HepG2 (cell line): ENCODE results near the gene ELP5. TPM values are rescaled to one million over a fixed set of nuclear protein-coding genes. Genes with fewer than 3 reads are reported as not detected.

Experiments used
- DMAP1 ChIP-seq: IDR thresholded peaks from 2 replicates; pipeline ENCODE4 v1.6.1; 2016
- DRAP1 ChIP-seq: IDR thresholded peaks from 2 replicates; pipeline ENCODE4 v1.6.1; 2016; ENCODE audit warnings: missing genetic modification reagents, missing compliant biosample characterization
- E2F1 ChIP-seq: sonication (generic); formaldehyde crosslinking; IDR thresholded peaks from 2 replicates; pipeline ENCODE4 v1.5.0; 2020; ENCODE audit warnings: missing genetic modification reagents
- E2F5 ChIP-seq: sonication (generic); formaldehyde crosslinking; conservative IDR thresholded peaks from 2 replicates; pipeline ENCODE4 v1.4.0; 2020; ENCODE audit warnings: missing genetic modification reagents
- HMG20B ChIP-seq: conservative IDR thresholded peaks from 2 replicates; pipeline ENCODE4 v1.6.1; 2016; ENCODE audit warnings: missing genetic modification reagents, missing compliant biosample characterization
- HNF1B ChIP-seq: sonication (generic); formaldehyde crosslinking; IDR thresholded peaks from 2 replicates; pipeline ENCODE4 v1.5.1; 2020; ENCODE audit warnings: mild to moderate bottlenecking, moderate library complexity, missing genetic modification reagents
- HNRNPH1 ChIP-seq: fragments of 200-400 bp; formaldehyde crosslinking; optimal IDR thresholded peaks from 2 replicates; pipeline ENCODE3; 2017; ENCODE audit warnings: mild to moderate bottlenecking, low read depth, low read length
- MAF1 ChIP-seq: sonication (generic); formaldehyde crosslinking; IDR thresholded peaks from 2 replicates; pipeline ENCODE4 v1.5.0; 2020; ENCODE audit warnings: missing genetic modification reagents, borderline replicate concordance
- MAZ ChIP-seq, 2 experiments: sonication (generic) in 1 of 2; formaldehyde crosslinking in 1 of 2; IDR thresholded peaks; 2 replicates each; pipeline versions ENCODE4 v1.5.0 to v1.6.1; 2012 to 2020; ENCODE audit warnings: low read depth in 2 of 2, mild to moderate bottlenecking in 2 of 2, borderline replicate concordance in 1 of 2, improper control_type of control experiment in 1 of 2, low read length in 1 of 2, missing genetic modification reagents in 1 of 2, moderate library complexity in 1 of 2
- MBNL3 ChIP-seq: fragments of 250-450 bp; sonication (Bioruptor Pico); conservative IDR thresholded peaks from 2 replicates; pipeline ENCODE4 v1.8.0; 2022; ENCODE audit warnings: mild to moderate bottlenecking, inconsistent platforms
- MEF2D ChIP-seq: sonication (generic); formaldehyde crosslinking; IDR thresholded peaks from 2 replicates; pipeline ENCODE4 v1.5.1; 2020; ENCODE audit warnings: mild to moderate bottlenecking, missing genetic modification reagents
- MYC ChIP-seq: sonication (generic); formaldehyde crosslinking; IDR thresholded peaks from 2 replicates; pipeline ENCODE4 v1.9.0; 2021; ENCODE audit warnings: missing genetic modification reagents, borderline replicate concordance
- NCOR1 ChIP-seq: fragments of 200-600 bp; sonication (generic); IDR thresholded peaks from 2 replicates; pipeline ENCODE4 v1.7.0; 2017; ENCODE audit warnings: antibody characterized with exemption, low read length, borderline replicate concordance
- NFE2L1 ChIP-seq: sonication (generic); formaldehyde crosslinking; IDR thresholded peaks from 2 replicates; pipeline ENCODE4 v1.4.0; 2020; ENCODE audit warnings: missing genetic modification reagents, mild to moderate bottlenecking, borderline replicate concordance
- NR2F6 ChIP-seq, 2 experiments: IDR thresholded peaks; 2 replicates each; pipeline ENCODE4 v1.6.1; 2016; ENCODE audit warnings: antibody characterized with exemption in 1 of 2, mild to moderate bottlenecking in 1 of 2
- PHF21A ChIP-seq: sonication (generic); formaldehyde crosslinking; IDR thresholded peaks from 2 replicates; pipeline ENCODE4 v1.5.0; 2020; ENCODE audit warnings: mild to moderate bottlenecking, missing genetic modification reagents
- POLR2A ChIP-seq, 2 experiments: IDR thresholded peaks; 2 replicates each; pipeline ENCODE4 v1.6.1; 2011; ENCODE audit warnings: low read depth in 2 of 2, low read length in 2 of 2, mild to moderate bottlenecking in 1 of 2, moderate library complexity in 1 of 2; ENCODE audit not compliant: insufficient read depth in 1 of 2
- SIN3A ChIP-seq: IDR thresholded peaks from 2 replicates; pipeline ENCODE4 v1.6.1; 2011; ENCODE audit warnings: low read depth, mild to moderate bottlenecking, control low read depth, low read length, borderline replicate concordance
- TAF1 ChIP-seq: sonication (generic); formaldehyde crosslinking; IDR thresholded peaks from 2 replicates; pipeline ENCODE4 v1.4.0; 2020; ENCODE audit warnings: missing genetic modification reagents
- YEATS2 ChIP-seq: sonication (generic); formaldehyde crosslinking; IDR thresholded peaks from 2 replicates; pipeline ENCODE4 v1.4.0; 2020; ENCODE audit warnings: missing genetic modification reagents, borderline replicate concordance
- ZMYM3 ChIP-seq: sonication (generic); formaldehyde crosslinking; IDR thresholded peaks from 2 replicates; pipeline ENCODE4 v1.5.1; 2020; ENCODE audit warnings: mild to moderate bottlenecking, missing genetic modification reagents
- ZNF143 ChIP-seq: sonication (generic); formaldehyde crosslinking; IDR thresholded peaks from 2 replicates; pipeline ENCODE4 v1.4.0; 2020; ENCODE audit warnings: missing genetic modification reagents
- ZNF253 ChIP-seq: sonication (generic); formaldehyde crosslinking; IDR thresholded peaks from 2 replicates; pipeline ENCODE4 v1.8.0; 2022; ENCODE audit warnings: mild to moderate bottlenecking, missing genetic modification reagents, borderline replicate concordance
- ZNF274 ChIP-seq: sonication (generic); formaldehyde crosslinking; IDR thresholded peaks from 2 replicates; pipeline ENCODE4 v1.5.1; 2020; ENCODE audit warnings: mild to moderate bottlenecking, missing genetic modification reagents
- ZNF7 ChIP-seq: IDR thresholded peaks from 2 replicates; pipeline ENCODE4 v1.6.1; 2016; ENCODE audit warnings: missing biosample characterization, missing genetic modification reagents
- ZNF816 ChIP-seq: sonication (generic); formaldehyde crosslinking; IDR thresholded peaks from 2 replicates; pipeline ENCODE4 v1.8.0; 2022; ENCODE audit warnings: missing genetic modification reagents, mild to moderate bottlenecking, borderline replicate concordance
- polyA plus RNA-seq, 8 experiments: library from polyadenylated mRNA; depleted of rRNA in 3 of 8; stranded (reverse) in 7 of 8; unstranded in 1 of 8; fragments of >200 nt; fragmentation: Illumina TruSeq in 4 of 8; extraction: Trizol in 4 of 8; gene quantifications; 2 replicates each; pipeline versions ENCODE4 v1.2.1 to v1.2.3, GENCODE V29; 2011 to 2016; ENCODE audit warnings: low read depth in 4 of 8, missing spikeins in 1 of 8, mixed read lengths in 1 of 8; ENCODE audit not compliant: insufficient read depth in 1 of 8
- total RNA-seq, 5 experiments: library from RNA; depleted of rRNA; stranded (reverse); fragments of >200 nt; fragmentation: Illumina TruSeq; extraction: Trizol; gene quantifications; 2 replicates each; pipeline ENCODE4 v1.2.3, GENCODE V29; 2016; ENCODE audit warnings: low read depth in 1 of 5

Gene ELP5
- total and polyA plus RNA-seq, 2 of the 13 experiments (the other 11 are each of a cell fraction or from before 2014, with no cell fraction given), result 67.6 to 69.8 TPM

GRCh38 chr17:7281074-7281952 is 29.3 kb downstream of the ELP5 start, which contains the start of gene SLC2A4 (continued):
- TF ChIP-seq MAF1, result no peak
- no peak; the same call in 1 of the 2 replicates for TF ChIP-seq ZNF143 (CRISPR knock-in tag)
- 0 out of 2 replicates have a peak, but pooled peaks have one; percentile 13 for TF ChIP-seq DMAP1 (CRISPR knock-in tag)
- peak; percentile 6 for TF ChIP-seq HNRNPH1
- TF ChIP-seq ZNF816 (CRISPR knock-in tag), result no peak
- peak; percentile 84; the same call in 1 of the 2 replicates for TF ChIP-seq MYC (CRISPR knock-in tag)
- no peak for TF ChIP-seq ZNF7
- TF ChIP-seq E2F5 (CRISPR knock-in tag), result peak; percentile 48; the same call in 1 of the 2 replicates
- 0 out of 2 replicates have a peak, but pooled peaks have one; percentile 46 for TF ChIP-seq HNF1B (CRISPR knock-in tag)
- no peak; the same call in 1 of the 2 replicates for TF ChIP-seq NCOR1
- no peak for TF ChIP-seq NFE2L1 (CRISPR knock-in tag)
- TF ChIP-seq MAZ (IDR thresholded peaks at IDR 0.05; ENCODE audit: borderline replicate concordance, low read depth, low read length), result peak; percentile 73
- no peak for TF ChIP-seq MAZ (CRISPR knock-in tag; IDR thresholded peaks at IDR 0.05; ENCODE audit: low read depth)
- peak; percentile 80; the same call in 1 of the 2 replicates for TF ChIP-seq SIN3A
- no peak for TF ChIP-seq HMG20B
- TF ChIP-seq ZNF253 (CRISPR knock-in tag), result 0 out of 2 replicates have a peak, but pooled peaks have one; percentile 1
- peak; percentile 56 for TF ChIP-seq DRAP1 (CRISPR knock-in tag)
- TF ChIP-seq MEF2D (CRISPR knock-in tag), result no peak
- no peak for TF ChIP-seq NR2F6 (IDR thresholded peaks at IDR 0.05)
- TF ChIP-seq NR2F6 (CRISPR knock-in tag; IDR thresholded peaks at IDR 0.05), result no peak; the same call in 1 of the 2 replicates
- TF ChIP-seq E2F1 (CRISPR knock-in tag), result peak; percentile 71
- 0 out of 2 replicates have a peak, but pooled peaks have one; percentile 6 for TF ChIP-seq YEATS2 (CRISPR knock-in tag)
- peak; percentile 44 to 58; a peak in 1 of 4 replicates for TF ChIP-seq POLR2A (IDR thresholded peaks at IDR 0.05; ENCODE audit: insufficient read depth in 1 of 2, low read depth in 2 of 2, low read length in 2 of 2)
- TF ChIP-seq MBNL3 (CRISPR knock-in tag), result no peak
- 0 out of 2 replicates have a peak, but pooled peaks have one; percentile 2 for TF ChIP-seq ZNF274 (CRISPR knock-in tag)
- TF ChIP-seq PHF21A (CRISPR knock-in tag), result peak; percentile 45; the same call in 1 of the 2 replicates
- no peak for TF ChIP-seq ZMYM3 (CRISPR knock-in tag)
- peak; percentile 15; the same call in 1 of the 2 replicates for TF ChIP-seq TAF1 (CRISPR knock-in tag)
